Measurements from ENCODE around the gene CPLX1. TPM values are rescaled to one million over a fixed set of nuclear protein-coding genes. Genes with fewer than 3 reads are reported as not detected.

CPLX1 gene
- polyA plus RNA-seq, 3 donors = not detected

DNA sequence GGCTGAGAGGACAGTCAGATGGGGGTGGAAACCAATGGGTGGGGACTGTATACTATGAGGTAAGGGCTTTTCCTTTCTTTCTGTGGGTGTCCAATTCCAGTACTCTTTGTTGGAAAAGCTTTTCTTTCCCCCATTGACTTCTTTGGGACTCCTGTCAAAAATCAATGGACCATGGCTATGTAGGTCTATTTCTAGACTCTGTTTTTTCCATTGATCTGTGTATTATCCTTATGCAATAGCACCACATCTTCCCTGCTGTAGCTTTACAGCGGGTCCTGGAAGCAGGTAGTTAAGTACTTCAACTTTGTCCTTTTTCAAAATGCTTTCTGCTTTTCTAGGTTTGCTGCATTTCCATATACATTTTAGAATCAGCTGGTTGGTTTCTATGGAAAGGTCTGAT is 11.8 kb upstream of the CPLX1 start:
- Mint-ChIP-seq H3K27ac (no peak overlapping the region), H3K36me3 (peaks cover 5 to 6% of the 10 kb centered on the region in 2 donors), H3K4me3 (no peak overlapping the region), H3K4me1 (peaks cover 7% of the 10 kb centered on the region), H3K9me3 (peaks cover 25 to 54% (median 49%) of the 10 kb centered on the region in 7 donors), H3K27me3 (ENCODE audit: low read depth in 3 of 3) (peaks cover 4 to 18% (median 7%) of the 10 kb centered on the region in 3 donors)
- no peak for TF ChIP-seq CTCF (IDR thresholded peaks at IDR 0.05)
- no peaks in the 10 kb centered on the region for H3K27me3 ChIP-seq (ENCODE audit: control insufficient read depth in 2 of 2, insufficient read depth in 2 of 2, low read length in 2 of 2)
- no peak overlapping the region for H3K4me2 ChIP-seq (replicated peaks; ENCODE audit: extremely low read depth, low read length, poor library complexity, severe bottlenecking)
- no peak overlapping the region for H3K9ac ChIP-seq (ENCODE audit: insufficient read depth, low read length, poor library complexity, severe bottlenecking)
- H3K9me3 ChIP-seq (replicated peaks in 1 of 2; ENCODE audit: control insufficient read depth in 1 of 2, insufficient read depth in 1 of 2, low read length in 2 of 2) = peaks cover 24 to 45% of the 10 kb centered on the region in 2 donors
- DNase-seq = no peak
- H3K27ac ChIP-seq (ENCODE audit: low read depth in 1 of 2, low read length in 2 of 2) = no peak overlapping the region
- intact Hi-C loops (cut with micrococcal nuclease) = no loop called here
- no peaks in the 10 kb centered on the region for H4K20me1 ChIP-seq (ENCODE audit: insufficient read depth, low read length)
- H2AFZ ChIP-seq (ENCODE audit: insufficient read depth, low read depth, low read length, poor library complexity, severe bottlenecking) = no peak overlapping the region
- H3K4me1 ChIP-seq (ENCODE audit: control insufficient read depth in 1 of 2, insufficient read depth in 2 of 2, low read length in 2 of 2) = peaks cover 6 to 11% of the 10 kb centered on the region in 2 donors
- H3K4me3 ChIP-seq (replicated peaks in 1 of 3; ENCODE audit: low read depth in 2 of 3, low read length in 3 of 3) = no peak overlapping the region
- H3K79me2 ChIP-seq (ENCODE audit: insufficient read depth, low read length) = no peaks in the 10 kb centered on the region
- WGBS (ENCODE audit: insufficient coverage) = no CpG with 5 or more reads among the region's 1 CpG
- no peaks in the 10 kb centered on the region for H3K36me3 ChIP-seq (replicated peaks in 1 of 2; ENCODE audit: control insufficient read depth in 1 of 2, insufficient read depth in 2 of 2, low read length in 2 of 2)

DNA sequence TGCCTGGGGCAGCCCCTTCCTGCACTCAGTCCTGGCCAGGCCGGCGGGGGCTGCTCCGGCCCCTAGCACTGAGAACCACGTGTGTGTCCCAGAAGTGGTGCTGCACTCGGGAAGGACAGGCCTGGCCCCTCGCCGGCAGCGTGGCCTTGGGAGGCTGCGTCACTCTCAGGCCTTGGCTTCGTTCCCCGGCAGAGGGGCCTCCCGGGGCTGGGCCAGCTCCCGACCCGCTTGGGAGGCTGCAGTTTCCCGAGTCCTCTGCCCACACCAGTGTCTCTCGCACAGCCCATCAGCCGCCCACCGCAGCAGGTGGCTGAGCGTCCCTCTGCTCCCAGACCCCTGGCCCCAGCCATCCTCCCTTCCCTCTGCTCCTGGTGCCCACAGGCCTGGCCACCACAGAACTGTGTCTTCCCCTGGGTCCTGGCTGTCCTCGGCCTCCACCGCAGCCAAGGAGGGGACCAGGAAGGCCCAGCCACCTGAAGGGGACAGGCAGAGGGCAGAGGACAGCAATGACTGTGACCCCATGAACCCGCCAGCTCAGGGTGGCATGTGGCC is 10.9 kb upstream of the CPLX1 start:
- no peak for DNase-seq
- H3K4me1 ChIP-seq (ENCODE audit: control insufficient read depth in 1 of 2, insufficient read depth in 2 of 2, low read length in 2 of 2) = peaks cover 6 to 11% of the 10 kb centered on the region in 2 donors
- Mint-ChIP-seq H3K4me3 (no peak overlapping the region), H3K36me3 (peaks cover 0 to under 1% of the 10 kb centered on the region in 2 donors), H3K4me1 (peaks cover 7% of the 10 kb centered on the region), H3K27ac (no peak overlapping the region), H3K9me3 (peaks cover 20 to 48% (median 44%) of the 10 kb centered on the region in 7 donors), H3K27me3 (ENCODE audit: low read depth in 3 of 3) (peaks cover 5 to 20% (median 5%) of the 10 kb centered on the region in 3 donors)
- H3K4me2 ChIP-seq (replicated peaks; ENCODE audit: extremely low read depth, low read length, poor library complexity, severe bottlenecking) = no peak overlapping the region
- H3K27ac ChIP-seq (ENCODE audit: low read depth in 1 of 2, low read length in 2 of 2) = no peak overlapping the region
- H3K36me3 ChIP-seq (replicated peaks in 1 of 2; ENCODE audit: control insufficient read depth in 1 of 2, insufficient read depth in 2 of 2, low read length in 2 of 2) = no peaks in the 10 kb centered on the region
- H3K4me3 ChIP-seq (replicated peaks in 1 of 3; ENCODE audit: low read depth in 2 of 3, low read length in 3 of 3) = no peak overlapping the region
- no peaks in the 10 kb centered on the region for H3K79me2 ChIP-seq (ENCODE audit: insufficient read depth, low read length)
- 92% methylated on average over 22 of the region's 22 CpGs for WGBS (ENCODE audit: insufficient coverage)
- no peak overlapping the region for H3K9ac ChIP-seq (ENCODE audit: insufficient read depth, low read length, poor library complexity, severe bottlenecking)
- H3K9me3 ChIP-seq (replicated peaks in 1 of 2; ENCODE audit: control insufficient read depth in 1 of 2, insufficient read depth in 1 of 2, low read length in 2 of 2) = peaks cover 20 to 44% of the 10 kb centered on the region in 2 donors
- H3K27me3 ChIP-seq (ENCODE audit: control insufficient read depth in 2 of 2, insufficient read depth in 2 of 2, low read length in 2 of 2) = no peaks in the 10 kb centered on the region
- no peak overlapping the region for H2AFZ ChIP-seq (ENCODE audit: insufficient read depth, low read depth, low read length, poor library complexity, severe bottlenecking)
- no peak for TF ChIP-seq CTCF (IDR thresholded peaks at IDR 0.05)
- intact Hi-C loops (cut with micrococcal nuclease) = no loop called here
- H4K20me1 ChIP-seq (ENCODE audit: insufficient read depth, low read length) = no peaks in the 10 kb centered on the region
